CD4-positive, alpha-beta T cell treated with Interleukin-17A for 4 hours (primary cell): ENCODE data around the gene TRAK1.

Experiments used
- DNase-seq: peaks from one replicate; pipeline ENCODE4 v3.0.0-alpha.2; 2020; ENCODE audit warnings: mixed read lengths

Gene TRAK1

DNA sequence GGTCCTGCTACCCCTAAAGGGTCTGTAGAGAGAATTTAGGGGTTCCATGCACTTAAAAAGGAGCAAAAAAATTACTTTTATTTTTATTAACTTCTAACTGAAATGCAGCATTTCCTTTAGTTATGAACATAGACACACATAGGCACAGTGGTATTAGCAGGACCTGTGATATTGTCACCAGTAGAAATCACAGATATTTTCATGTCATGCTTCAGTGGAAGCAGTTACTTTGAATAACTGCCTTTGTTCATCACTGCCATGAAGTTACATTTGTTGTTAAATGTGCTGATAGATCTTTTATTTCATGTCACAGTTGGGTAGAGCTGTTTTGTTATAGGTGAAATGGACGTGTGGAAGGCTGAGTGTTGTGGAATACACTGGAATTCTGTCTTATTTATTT, 37.4 kb downstream of the TRAK1 start:
- no peak for DNase-seq

DNA sequence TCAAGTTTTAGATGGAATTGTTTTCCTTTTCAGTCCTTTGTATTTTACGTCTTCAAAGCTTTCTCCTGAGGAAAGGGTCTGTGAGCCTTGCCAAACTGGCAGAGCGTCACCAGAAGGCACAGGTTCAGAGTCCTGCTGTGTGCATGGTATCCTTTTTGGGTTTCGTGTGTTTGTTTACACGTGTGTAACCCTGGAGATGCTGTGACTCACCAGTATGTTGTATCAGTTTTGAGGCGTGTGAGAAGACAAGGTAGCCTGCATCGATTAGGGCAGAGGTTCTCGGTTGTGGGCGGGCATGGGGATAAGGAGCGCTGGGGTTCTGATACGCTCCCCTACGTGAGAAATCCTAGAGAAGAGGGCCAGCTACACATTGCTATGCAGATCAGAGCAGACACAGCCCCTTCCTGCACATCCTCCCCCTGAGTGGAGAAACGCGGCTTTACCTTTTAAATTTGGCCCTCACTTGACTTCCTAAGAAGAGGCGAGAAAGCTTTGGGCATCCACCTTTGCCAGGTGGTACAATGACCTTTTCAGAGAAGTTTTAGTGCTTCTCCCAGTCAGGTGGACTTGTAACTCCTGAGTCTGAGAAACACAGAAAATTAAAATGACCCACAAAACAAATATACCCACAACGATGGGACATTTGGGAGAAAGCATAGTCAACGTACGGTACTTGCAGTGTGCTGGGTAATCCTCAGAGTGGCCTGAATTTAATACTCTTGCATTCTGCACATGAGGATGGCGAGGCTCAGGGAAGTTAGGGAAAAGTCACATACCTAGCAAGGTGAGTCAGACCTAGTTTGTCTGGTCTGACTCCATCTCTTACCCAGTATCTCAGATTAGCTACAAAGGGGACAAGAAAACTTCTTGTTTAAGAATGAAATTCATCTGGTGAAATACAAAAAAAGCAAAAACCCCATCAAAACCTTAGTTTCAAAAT, 38.1 kb downstream of the TRAK1 start:
- DNase-seq = no peak

DNA sequence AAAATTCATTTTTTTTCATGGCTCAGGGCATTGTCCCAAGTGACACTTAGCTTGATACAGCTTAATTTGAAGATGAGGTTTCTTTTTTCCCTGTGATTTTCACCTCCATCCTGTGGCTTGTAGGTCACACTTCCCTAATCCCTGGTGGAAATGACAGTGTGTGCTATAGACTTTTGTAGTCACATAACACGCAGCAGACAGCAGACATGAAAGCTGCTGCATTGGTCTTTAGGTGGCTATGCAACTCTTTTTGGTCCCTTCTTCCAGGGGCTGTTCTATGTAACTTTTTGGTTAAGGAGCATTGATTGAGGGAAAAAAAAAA, 38.8 kb downstream of the TRAK1 start:
- no peak for DNase-seq

DNA sequence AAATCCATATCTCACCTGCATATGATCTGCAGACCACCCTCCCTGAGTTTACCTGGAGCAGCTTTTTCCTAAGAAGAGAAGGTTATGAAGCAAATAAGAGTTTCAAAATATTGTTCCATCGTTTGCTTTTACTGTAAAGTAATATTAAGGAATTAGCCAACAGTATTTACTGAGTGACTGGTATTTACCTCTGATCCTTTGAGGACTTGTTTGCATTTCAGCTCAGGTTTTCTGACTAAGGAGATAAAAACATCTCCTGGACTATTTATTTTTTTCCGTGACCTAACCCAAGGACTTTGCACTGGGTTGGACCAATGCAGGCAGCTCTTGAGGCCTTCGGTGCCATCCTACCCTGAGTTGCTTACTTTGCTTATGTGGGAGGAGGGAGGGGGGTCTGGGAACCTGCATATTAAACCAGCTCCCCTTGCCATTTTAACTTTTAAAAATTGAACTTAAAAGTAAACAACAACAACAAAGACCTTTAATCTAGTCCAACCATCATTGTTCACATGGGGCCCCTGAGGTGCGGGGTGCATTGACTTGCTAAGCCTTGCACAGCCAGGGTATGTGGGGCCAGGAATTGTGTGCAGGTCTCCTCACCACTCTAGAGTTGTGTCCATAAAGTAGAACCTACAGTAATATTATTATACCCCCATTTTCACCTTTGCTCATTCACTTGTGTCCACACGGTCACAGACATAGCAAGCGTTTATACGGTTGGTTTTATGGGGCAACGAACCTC, 39.3 kb downstream of the TRAK1 start:
- DNase-seq = no peak

DNA sequence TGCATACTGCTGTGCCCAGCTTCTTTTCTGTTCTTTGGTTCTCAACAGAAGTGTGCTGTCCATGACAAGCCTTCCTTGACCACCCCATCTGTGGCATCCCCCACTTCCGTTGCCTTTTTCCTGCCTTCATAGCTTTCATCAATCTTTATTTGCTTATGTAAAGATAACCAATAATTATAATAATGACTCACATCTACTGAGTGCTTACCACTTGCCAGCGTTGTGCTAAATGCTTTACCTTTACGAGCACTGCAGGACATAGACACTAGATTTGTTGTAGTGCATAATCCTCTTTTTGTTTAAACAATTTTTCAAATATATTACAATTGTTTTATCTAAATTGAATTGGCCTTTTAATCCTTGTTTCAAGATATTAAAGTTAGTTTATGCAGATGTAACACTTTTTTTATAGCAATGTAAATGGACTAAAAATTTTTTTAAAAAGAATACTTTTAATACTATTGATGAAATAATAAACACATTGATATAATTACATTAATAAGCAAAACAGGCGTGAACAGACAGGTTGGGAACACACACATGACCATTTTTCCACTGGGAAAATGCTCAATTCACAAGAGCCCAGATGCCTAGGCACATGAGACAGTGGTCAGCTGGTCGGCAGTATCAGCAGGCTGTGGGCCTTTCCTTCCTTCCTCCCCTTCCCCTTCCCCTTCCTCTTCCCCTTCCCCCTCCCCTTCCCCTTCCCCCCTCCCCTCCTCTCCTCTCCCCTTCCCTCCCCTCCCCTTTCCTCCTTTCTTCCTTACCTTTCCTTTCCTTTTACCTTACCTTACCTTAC, 42.5 kb downstream of the TRAK1 start:
- no peak for DNase-seq

DNA sequence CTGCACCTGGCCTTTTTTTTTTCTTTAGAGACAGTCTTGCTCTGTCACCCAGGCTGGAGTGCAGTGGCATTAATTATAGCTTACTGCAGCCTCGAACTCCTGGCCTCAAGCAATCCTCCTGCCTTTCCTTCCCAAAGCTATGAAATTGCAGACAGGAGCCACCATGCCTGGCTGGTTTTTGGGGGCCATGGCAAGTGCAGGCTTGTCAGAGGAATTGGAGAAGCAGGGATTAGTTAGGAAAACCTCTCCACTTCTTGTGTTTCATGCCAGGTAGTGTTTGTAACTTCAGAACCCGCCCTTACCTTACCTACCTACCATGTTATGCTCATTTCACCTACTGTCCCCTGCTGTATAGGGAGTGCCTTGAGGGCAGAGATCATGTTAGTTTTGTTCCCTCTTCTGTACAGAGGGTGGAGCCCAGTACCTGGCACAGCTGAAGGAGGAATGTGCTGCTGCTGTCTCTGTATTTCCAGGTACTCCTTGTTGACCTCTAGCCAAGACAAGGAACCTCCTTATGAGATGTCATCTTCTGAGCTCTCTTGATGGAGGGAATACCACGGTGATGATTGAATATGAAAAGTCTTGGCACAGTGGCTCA, 43.8 kb downstream of the TRAK1 start:
- no peak for DNase-seq

DNA sequence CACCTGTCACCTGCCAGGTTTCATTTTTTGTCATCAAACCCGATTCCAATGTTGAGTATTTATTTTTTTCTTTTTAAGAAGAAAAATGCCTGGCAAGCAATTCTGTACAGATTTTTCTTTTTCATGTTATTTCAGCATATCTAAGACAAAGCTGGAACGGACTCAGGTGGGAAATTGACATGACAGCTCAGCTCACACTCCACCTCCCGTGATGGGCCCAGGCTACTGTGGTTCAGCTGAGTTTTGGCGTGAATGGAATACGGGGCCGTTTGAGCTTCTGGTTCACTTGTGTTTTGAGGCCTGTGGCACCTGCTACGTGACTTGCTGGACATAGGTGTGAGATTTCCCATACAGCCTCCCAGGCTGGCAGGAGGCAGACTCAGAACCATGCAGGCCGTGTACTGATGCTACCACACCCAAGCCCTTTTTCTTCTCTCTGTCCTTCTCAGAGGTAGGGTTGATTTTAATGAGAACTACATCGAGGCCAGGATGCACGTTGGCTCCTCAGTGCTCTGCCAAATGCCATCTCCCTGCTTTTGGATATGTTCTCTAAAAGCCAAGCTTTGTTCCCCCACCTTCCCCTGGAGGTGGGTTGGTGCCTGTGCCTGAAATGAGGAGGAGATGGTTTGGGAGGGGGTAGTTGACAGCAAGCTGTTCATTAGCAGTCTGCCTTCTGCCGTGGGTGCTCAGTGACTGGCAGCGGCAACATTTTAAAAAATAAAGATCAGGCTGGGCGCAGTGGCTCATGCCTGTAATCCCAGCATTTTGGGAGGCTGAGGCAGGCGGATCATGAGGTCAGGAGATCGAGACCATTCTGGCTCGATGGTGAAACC, 48.7 kb downstream of the TRAK1 start:
- DNase-seq = no peak

DNA sequence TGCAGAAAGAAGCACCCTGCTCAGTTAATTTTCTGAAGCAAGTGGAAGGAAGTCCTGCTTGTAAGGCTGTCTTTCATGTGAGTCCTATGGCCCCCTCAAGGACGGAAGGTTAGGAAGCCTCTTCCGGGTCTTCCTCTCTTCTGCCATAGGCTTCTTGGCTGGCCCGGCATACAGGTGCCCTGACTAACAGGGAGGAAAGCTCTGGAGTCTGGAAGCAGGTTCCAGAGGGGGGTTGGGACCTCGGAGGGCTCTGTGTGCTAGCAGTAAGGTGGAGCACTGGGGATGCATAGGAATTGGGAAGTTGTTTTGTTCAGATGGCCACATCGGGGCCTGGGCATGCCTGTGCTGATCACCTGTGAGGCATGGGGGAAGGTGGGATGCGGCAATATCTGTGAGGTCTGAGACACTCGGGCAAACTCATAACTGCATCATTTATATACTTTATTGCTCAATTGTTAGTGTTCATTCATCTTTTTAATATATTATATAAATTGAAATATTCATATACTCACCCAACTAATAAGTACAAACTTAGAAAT, 49.6 kb downstream of the TRAK1 start:
- no peak for DNase-seq

DNA sequence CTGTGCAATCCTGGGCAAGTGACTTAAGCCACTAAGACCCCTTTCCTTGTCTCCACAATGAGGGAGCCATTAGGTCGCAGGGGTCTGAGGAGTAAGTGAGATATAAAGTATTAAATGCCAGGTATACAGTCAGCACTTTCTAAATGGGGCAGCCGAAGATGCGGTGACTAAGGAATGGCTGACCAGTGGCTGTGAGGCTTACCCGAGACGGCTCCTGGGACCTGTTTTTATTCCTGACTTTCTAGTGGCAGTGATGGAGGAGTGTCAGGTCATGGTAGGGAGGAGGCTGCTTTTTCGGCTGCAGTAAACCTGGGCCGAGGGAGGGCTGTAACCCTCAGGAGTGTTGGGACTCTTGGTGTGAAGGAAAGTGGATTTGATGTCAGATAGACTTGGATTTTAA, 52.3 kb downstream of the TRAK1 start:
- no peak for DNase-seq

DNA sequence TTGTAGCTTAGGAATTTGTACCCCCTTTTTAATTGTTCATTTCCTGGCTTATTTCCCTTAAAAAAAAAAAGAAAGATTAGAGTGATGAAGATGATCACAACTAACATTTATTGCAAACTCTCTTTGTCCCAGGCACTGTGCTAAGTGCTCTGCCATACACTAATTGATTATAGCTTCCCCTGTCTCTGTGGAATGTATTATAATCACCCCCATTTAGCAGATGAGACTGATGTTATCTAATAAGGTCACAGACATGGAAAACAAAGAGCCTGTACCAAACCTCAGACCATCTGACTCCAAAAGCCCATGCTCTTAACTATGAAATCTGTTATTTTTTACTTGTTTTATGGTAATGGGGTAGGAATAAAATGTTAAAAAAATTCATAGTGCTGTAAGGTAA, 53.1 kb downstream of the TRAK1 start:
- no peak for DNase-seq

DNA sequence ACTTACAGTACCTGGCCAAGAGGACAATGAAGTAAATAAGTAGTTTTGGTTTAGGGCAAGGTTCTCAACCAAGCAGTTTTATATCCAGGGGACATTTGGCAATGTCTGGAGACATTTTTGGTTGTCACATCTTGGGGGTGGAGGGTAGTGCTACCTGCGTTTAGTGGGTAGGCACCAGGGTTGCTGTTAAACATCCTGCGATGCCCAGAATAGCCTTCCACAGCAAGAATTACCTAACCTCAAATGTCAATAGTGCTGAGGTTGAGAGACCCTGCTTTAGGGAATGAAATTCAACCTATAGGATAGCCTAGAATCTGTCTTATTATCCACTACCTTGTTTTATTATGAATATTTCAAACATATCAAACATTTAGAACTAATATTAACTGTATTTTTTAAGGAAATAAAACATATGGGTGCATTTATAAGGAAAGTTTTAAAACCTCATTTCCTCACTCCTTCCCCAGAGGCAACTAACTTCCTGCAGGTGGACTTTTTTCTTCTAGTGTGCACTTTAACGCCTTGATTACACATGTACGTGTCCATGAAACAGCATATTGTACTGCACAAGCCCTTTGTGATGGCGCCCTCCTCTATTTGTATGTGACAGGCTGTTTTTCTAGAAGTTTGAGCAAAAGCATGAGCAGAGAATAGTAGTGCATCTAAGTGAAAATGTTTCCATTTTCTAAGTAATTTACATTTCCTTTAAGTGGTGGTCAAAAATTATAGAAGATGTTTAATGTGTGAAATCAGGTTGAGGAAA, 57.1 kb downstream of the TRAK1 start:
- DNase-seq = no peak

DNA sequence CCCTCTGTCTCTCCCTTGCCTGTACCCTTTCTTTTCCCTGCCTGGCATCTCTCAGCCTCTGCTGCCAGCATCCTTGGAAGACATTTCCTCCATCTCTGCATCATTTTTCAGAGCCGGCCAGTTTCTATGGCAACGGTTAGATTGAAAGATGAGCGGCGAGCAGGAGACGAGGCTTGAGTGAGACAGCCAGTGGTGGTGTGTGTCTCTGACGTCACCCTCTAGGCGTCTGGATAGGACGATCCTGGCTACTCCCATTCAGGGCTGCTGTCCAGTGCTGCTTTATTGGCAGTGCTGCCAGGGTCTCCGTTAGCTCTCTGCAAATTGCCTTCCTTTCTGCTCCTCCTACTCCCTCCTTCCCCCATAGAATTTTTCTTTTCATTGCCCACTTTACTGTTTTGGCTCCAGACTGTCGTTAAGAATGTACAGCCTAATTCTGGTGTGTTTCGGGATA, 57.9 kb downstream of the TRAK1 start:
- DNase-seq = no peak

DNA sequence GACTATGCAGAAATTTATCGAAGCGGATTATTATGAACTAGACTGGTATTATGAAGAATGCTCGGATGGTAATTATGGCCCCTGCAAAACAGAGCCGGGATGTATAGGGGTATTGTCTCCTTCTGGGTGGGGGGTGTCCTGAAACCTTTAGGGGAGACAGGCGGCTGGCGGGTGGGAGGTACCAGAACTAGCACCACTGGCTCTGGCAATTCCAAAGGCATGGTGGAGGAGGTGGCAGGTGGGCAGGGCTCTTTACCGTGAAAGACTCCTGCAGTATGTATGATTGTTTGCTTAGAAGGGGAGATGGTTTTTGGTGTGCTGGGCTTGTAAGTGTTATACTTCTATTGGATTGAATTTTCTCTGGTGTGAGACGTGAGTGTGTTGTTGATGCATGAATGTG, 58.4 kb downstream of the TRAK1 start:
- no peak for DNase-seq

DNA sequence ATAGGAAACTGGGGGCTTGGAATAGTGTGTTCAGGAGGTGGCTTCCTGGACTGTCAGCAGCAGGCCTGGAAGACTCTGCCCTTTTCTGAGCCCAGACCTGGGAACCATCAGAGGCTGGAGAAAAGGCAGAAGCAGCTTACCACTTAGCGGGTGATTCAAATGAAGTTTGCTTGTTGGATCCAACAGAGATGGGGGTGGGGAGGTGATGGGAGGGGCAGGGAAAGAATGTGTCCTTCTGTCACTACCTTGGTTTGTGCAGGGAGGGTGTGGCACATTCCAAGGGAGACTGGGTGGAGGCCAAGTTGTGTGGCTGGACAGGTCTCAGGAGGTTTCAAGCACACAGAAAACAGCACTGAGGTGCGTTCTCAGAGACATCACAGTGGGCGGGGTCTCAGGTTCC, 58.8 kb downstream of the TRAK1 start:
- DNase-seq = no peak

DNA sequence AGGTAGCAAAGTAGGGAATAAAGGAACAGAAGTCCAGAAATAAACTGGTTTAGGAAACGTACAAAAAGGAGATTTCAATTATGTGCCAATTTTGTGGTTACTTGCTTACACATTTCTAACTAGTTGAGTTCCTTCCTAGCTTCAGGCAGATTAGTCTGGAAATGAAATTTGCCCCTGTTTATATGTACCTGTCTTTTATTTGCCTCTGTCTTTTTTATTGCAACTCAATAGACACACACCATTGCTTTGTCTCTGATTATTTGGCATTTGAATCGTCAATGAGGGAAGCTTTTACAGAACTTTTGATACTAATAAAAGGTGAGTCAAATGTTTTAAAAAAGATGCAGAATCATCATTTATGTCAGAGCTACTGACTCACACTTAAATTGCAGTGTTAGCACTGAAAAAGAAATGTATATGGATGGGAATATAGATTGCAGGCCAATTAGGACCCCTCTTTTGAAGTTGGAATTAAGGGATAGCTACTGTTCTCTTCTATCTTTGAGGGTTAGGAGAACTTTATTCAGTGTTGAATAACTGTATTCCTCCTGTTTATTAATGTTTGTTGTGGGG, 60.5 kb downstream of the TRAK1 start:
- no peak for DNase-seq

DNA sequence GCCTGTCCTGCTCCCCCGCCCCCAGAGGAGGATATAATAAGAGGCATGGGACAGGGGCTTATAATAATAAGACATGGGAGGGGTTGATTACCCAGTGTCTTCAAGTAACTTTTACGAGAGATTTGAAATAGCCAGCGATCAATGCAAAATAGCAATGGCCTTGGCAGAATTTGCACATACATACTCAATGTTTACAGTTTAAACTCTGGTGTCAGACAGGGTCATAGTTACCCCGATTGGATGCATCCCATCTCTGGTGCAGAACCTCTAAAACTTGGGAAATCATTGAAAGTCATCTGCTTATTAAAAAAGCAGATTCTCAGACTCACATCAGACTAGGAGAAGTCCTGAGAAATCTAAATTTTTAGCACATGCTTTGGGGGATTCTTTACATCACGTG, 61.0 kb downstream of the TRAK1 start:
- DNase-seq = no peak

DNA sequence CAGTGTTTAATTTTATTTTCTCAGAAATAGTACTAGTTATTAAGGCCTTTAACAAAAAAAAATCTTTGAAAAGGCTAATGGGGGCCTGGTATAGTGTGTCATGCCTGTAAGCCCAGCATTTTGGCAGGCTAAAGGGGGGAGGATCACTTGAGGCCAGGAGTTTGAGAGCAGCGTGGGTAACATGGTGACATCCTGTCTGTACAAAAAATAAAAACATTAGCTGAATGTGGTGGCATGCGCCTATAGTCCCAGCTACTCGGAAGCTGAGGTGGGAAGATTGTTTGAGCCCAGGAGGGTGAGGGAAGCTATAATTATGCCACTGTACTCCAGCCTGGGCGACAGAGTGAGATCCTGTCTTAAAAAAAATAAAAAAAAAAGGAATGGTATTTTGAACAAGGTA, 61.9 kb downstream of the TRAK1 start:
- DNase-seq = no peak

DNA sequence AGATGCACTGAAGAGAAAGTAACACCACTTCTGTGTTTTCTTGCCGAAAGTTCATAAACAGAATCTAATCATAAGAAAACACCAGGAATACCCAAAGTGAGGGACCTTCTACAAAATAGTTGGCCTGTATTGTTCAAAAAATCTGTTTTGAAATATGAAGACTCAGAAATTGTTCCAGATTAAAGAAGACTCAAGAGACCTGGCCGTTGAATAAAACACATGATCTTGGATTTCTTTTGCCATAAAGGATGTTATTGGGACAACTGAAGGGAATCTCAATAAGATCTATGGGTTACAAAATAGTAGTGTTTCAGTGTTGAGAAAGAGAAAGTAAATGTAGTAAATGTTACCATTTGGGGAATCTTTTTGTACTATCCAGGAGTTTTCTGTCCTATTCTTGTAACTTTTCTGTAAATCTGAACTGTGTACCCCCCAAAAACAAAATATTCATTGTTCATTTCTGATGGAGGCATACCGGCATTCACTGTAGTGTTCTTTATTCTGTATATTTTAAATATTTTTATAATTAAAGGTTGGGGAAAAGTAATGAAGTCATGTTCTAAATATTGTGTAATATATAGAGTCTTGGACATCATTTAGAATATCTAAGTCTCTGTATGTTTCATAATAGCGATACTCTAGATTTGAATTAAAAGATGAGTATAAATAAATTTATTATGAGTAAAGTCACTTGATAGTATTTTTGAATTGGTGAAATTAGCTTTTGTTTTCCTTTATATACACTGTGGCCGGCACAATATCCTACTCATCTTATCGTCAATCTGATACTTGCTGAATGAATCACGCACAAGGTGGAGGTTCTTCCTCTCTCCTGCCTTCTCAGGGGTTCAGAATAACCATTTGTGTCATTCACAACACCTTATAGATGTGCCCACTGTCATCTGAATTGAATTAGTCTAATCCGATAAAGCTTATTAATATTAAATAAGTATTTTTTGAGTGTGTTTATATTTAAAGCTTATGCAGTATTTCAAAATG, 66.7 kb downstream of the TRAK1 start:
- no peak for DNase-seq

DNA sequence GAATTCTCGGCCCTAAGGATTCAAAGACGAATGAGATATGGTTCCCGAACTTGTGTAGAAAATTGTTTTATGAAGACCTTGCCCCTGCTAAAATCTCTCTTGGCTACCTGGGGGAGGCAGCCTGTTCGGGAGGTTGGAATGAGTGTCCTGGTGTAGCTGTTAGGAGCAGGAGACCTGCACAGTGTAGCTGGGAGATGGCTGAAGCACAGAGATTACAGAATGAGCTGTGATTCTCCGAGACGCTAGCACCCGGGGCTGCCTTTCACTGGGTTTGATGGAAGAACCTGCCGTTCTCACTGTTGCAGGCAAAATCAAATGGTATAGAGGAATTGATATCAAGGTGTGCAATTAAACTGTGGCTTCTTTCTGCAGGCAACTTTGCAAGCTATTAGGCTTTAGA, 68.0 kb downstream of the TRAK1 start:
- no peak for DNase-seq
